B cell (primary cell): Measurements from ENCODE around the gene AXIN1. TPM values are rescaled to one million over a fixed set of nuclear protein-coding genes. Genes with fewer than 3 reads are reported as not detected.
"Not testable (repeated sequence)": the region's sequence is repeated elsewhere in the genome, so short reads cannot be mapped to it uniquely, and the experiment has no call there.

Source experiments
- ATAC-seq: fragments of 200-7000 bp; cut with Tn5 transposase; one replicate; pipeline ENCODE4 v1.10.0; 2021; ENCODE audit warnings: low read depth, mild to moderate bottlenecking, moderate number of reproducible peaks, moderate library complexity
- CTCF ChIA-PET: fragments of 350-600 bp; sonication (Branson Sonifier 250); formaldehyde crosslinking; loops from one replicate; lab custom pipeline; 2021; ENCODE audit warnings: antibody characterized with exemption, inconsistent platforms; lab: Charles Lee
- POLR2A ChIA-PET: fragments of 350-600 bp; sonication (Branson Sonifier 250); formaldehyde crosslinking; loops from one replicate; lab custom pipeline; 2021; ENCODE audit warnings: antibody characterized with exemption; lab: Charles Lee
- DNase-seq: peaks from one replicate; pipeline ENCODE4 v3.0.0; 2013
- H2AFZ ChIP-seq: 2 replicates; pipeline ENCODE4 v1.6.1; 2012; ENCODE audit warnings: mild to moderate bottlenecking, low read depth, low read length; ENCODE audit not compliant: insufficient read depth, poor library complexity, severe bottlenecking
- H3K27ac ChIP-seq, 2 donors: 1 replicate in 1 of 2; 2 replicates in 1 of 2; pipeline ENCODE4 v1.5.1; 2012 to 2013; ENCODE audit warnings: low read length in 2 of 2, mild to moderate bottlenecking in 2 of 2, moderate library complexity in 1 of 2
- H3K27me3 ChIP-seq, 4 experiments: fragments of 200-600 bp in 1 of 4; sonication (generic) in 1 of 4; replicated peaks in 1 of 4; 1 replicate in 2 of 4; 2 replicates in 2 of 4; pipeline versions ENCODE4 v1.6.1 to v1.7.0; 2013 to 2016; ENCODE audit warnings: low read length in 3 of 4, mild to moderate bottlenecking in 2 of 4, mixed read lengths in 1 of 4, moderate library complexity in 1 of 4; ENCODE audit not compliant: insufficient read depth in 4 of 4, control insufficient read depth in 3 of 4; ENCODE audit errors: control extremely low read depth in 1 of 4
- H3K36me3 ChIP-seq, 2 experiments: replicated peaks in 1 of 2; 1 replicate in 1 of 2; 2 replicates in 1 of 2; pipeline versions ENCODE4 v1.6.1 to v1.7.1; 2013; ENCODE audit warnings: low read length in 1 of 2; ENCODE audit not compliant: insufficient read depth in 2 of 2, control insufficient read depth in 1 of 2; ENCODE audit errors: control extremely low read depth in 1 of 2, extremely low read depth in 1 of 2
- H3K4me1 ChIP-seq, 2 donors: fragments of 200-600 bp in 1 of 2; sonication (generic) in 1 of 2; 1 replicate in 1 of 2; 2 replicates in 1 of 2; pipeline versions ENCODE4 v1.5.1 to v1.6.1; 2013 to 2017; ENCODE audit warnings: low read length in 2 of 2; ENCODE audit not compliant: control insufficient read depth in 2 of 2, insufficient read depth in 2 of 2
- H3K4me2 ChIP-seq: replicated peaks from 2 replicates; pipeline ENCODE3; 2012; ENCODE audit warnings: mild to moderate bottlenecking, low read depth, low read length; ENCODE audit not compliant: poor library complexity, severe bottlenecking
- H3K4me3 ChIP-seq, 5 experiments: fragments of 200-600 bp in 1 of 5; sonication (generic) in 1 of 5; 1 replicate in 3 of 5; 2 replicates in 2 of 5; pipeline versions ENCODE4 v1.5.1 to v1.7.0; 2011 to 2016; ENCODE audit warnings: low read length in 4 of 5, mild to moderate bottlenecking in 4 of 5, low read depth in 2 of 5, control low read depth in 1 of 5, moderate library complexity in 1 of 5; ENCODE audit not compliant: insufficient read depth in 1 of 5; ENCODE audit errors: control extremely low read depth in 1 of 5, extremely low read depth in 1 of 5
- H3K79me2 ChIP-seq: fragments of 200-600 bp; sonication (generic); one replicate; pipeline ENCODE4 v1.6.0; 2016; ENCODE audit warnings: low read length; ENCODE audit not compliant: control insufficient read depth, insufficient read depth
- H3K9ac ChIP-seq: fragments of 200-600 bp; sonication (generic); 2 replicates; pipeline ENCODE4 v1.6.1; 2017; ENCODE audit warnings: mild to moderate bottlenecking, low read length, moderate library complexity
- H3K9me3 ChIP-seq, 3 donors: one replicate each; pipeline versions ENCODE4 v1.6.1 to v1.7.1; 2013; ENCODE audit warnings: low read length in 2 of 3; ENCODE audit not compliant: control insufficient read depth in 2 of 3, insufficient read depth in 1 of 3; ENCODE audit errors: control extremely low read depth in 1 of 3
- H4K20me1 ChIP-seq: 2 replicates; pipeline ENCODE4 v1.6.0; 2012; ENCODE audit warnings: mild to moderate bottlenecking, low read length; ENCODE audit not compliant: insufficient read depth, control insufficient read depth, poor library complexity, severe bottlenecking
- H3K27ac Mint-ChIP-seq: one replicate; pipeline ENCODE4 v1.8.0; 2021; ENCODE audit warnings: mixed read lengths
- H3K27me3 Mint-ChIP-seq: one replicate; pipeline ENCODE4 v1.8.0; 2021; ENCODE audit warnings: mixed read lengths
- H3K4me1 Mint-ChIP-seq: one replicate; pipeline ENCODE4 v1.8.0; 2021; ENCODE audit warnings: mixed read lengths
- H3K4me3 Mint-ChIP-seq: one replicate; pipeline ENCODE4 v1.8.0; 2021; ENCODE audit warnings: mixed read lengths
- H3K9me3 Mint-ChIP-seq: one replicate; pipeline ENCODE4 v1.8.0; 2022; ENCODE audit warnings: mixed read lengths; ENCODE audit not compliant: insufficient read depth
- WGBS: methylation state at CpG from one replicate; pipeline ENCODE4 v1.1.5; 2013; ENCODE audit warnings: missing lambda C conversion rate; ENCODE audit not compliant: insufficient coverage; 5-methylcytosine and 5-hydroxymethylcytosine counted together
- intact Hi-C: fragments of 100-400 bp; cut with micrococcal nuclease; formaldehyde crosslinking; loops from one replicate; pipeline ENCODE4 v1.10.0; 2022
- polyA plus RNA-seq: library from polyadenylated mRNA; depleted of rRNA; stranded (reverse); fragments of >200 nt; gene quantifications from 2 replicates; pipeline ENCODE4 v1.2.3, GENCODE V29; 2012
- total RNA-seq, 2 donors: library from RNA; stranded (reverse); fragments of 120-200 nt in 1 of 2; gene quantifications; 1 replicate in 1 of 2; 2 replicates in 1 of 2; pipeline versions ENCODE4 v1.2.3 to v1.2.4, GENCODE V29; 2013 to 2022
- TF ChIP-seq, protein P1 (sequence below): fragments of 200-600 bp; IDR thresholded peaks from one replicate; pipeline ENCODE4 v1.8.0; 2022; ENCODE audit warnings: antibody characterized with exemption, mild to moderate bottlenecking

The AXIN1 gene
- total and polyA plus RNA-seq, 2 donors (not counting 1 experiment from before 2014, with no cell fraction given): 39.0 to 40.8 TPM

DNA sequence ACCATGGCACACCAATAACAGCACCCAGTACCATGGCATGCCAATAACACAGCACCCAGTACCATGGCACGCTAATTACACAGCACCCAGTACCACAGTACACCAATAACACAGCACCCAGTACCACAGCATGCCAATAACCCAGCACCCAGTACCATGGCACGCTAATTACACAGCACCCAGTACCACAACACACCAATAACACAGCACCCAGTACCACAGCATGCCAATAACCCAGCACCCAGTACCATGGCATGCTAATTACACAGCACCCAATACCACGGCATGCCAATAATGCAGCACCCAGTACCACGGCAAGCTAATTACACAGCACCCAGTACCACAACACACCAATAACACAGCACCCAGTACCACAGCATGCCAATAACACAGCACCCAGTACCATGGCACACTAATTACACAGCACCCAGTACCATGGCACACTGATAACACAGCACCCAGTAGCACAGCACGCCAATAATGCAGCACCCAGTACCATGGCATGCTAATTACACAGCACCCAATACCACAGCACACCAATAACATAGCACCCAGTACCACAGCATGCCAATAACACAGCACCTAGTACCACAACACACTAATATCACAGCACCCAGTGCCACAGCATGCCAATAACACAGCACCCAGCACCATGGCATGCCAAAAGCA is 18.2 kb downstream of the AXIN1 start:
- intact Hi-C loops, H3K9me3 Mint-ChIP-seq, H3K27ac ChIP-seq, H3K27me3 Mint-ChIP-seq, H3K4me3 Mint-ChIP-seq, ATAC-seq, H3K27ac Mint-ChIP-seq, H3K36me3 ChIP-seq, H2AFZ ChIP-seq, H3K9ac ChIP-seq, H3K27me3 ChIP-seq, H3K9me3 ChIP-seq, DNase-seq, H3K4me2 ChIP-seq, POLR2A ChIA-PET, H3K4me3 ChIP-seq, CTCF ChIA-PET: not testable (repeated sequence)
- H3K4me1 ChIP-seq: peaks cover 6 to 20% of the 10 kb centered on the region in 2 donors
- H3K4me1 Mint-ChIP-seq: peaks cover 47% of the 10 kb centered on the region
- peaks cover 86% of the 10 kb centered on the region for H4K20me1 ChIP-seq
- H3K79me2 ChIP-seq: peaks cover 98% of the 10 kb centered on the region
- 99% methylated on average over 4 of the region's 5 CpGs for WGBS

DNA sequence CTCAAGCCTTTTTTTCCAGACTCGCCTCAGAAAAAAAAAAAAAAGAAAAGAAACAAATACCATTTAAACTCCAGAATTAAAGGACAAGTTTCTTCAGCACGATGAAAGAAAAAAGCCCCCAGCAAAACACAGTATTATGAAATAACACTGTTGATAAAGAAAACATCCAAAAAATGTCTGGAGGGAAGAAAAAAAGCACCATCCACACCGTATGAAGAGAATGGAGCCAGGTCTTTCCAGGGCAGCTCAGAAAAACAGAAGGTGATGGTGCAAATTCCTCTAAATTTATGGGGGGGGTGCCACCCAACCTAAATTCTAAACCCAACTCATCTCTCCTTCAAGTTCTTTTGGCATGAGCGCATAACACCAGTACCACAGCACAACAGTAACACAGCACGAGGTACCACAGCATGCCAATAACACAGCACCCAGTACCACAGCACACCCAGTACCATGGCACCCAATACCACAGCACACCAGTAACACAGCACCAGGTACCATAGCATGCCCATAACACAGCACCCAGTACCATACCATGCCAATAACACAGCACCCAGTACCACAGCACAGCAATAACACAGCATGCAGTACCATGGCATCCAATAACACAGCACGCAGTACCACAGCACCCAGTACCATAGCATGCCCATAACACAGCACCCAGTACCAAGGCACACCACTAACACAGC is 19.0 kb downstream of the AXIN1 start:
- no peak overlapping the region for H3K4me3 Mint-ChIP-seq
- DNase-seq (peak; percentile 3), ATAC-seq (no peak)
- Histone ChIP-seq H3K27me3 (no peaks in the 10 kb centered on the region), H3K27ac (no peak overlapping the region), H4K20me1 (peaks cover 89% of the 10 kb centered on the region), H3K79me2 (peaks cover 98% of the 10 kb centered on the region), H3K9ac (no peak overlapping the region), H3K9me3 (no peaks in the 10 kb centered on the region), H3K4me3 (no peak overlapping the region), H3K36me3 (no peaks in the 10 kb centered on the region), H3K4me1 (peaks cover 6 to 13% of the 10 kb centered on the region in 2 donors), H3K4me2 (no peak overlapping the region), H2AFZ (no peak overlapping the region)
- POLR2A ChIA-PET: no interaction called here
- 100% methylated on average over 3 of the region's 6 CpGs for WGBS
- H3K27ac Mint-ChIP-seq: no peak overlapping the region
- no peaks in the 10 kb centered on the region for H3K27me3 Mint-ChIP-seq
- TF ChIP-seq, protein P1, sequence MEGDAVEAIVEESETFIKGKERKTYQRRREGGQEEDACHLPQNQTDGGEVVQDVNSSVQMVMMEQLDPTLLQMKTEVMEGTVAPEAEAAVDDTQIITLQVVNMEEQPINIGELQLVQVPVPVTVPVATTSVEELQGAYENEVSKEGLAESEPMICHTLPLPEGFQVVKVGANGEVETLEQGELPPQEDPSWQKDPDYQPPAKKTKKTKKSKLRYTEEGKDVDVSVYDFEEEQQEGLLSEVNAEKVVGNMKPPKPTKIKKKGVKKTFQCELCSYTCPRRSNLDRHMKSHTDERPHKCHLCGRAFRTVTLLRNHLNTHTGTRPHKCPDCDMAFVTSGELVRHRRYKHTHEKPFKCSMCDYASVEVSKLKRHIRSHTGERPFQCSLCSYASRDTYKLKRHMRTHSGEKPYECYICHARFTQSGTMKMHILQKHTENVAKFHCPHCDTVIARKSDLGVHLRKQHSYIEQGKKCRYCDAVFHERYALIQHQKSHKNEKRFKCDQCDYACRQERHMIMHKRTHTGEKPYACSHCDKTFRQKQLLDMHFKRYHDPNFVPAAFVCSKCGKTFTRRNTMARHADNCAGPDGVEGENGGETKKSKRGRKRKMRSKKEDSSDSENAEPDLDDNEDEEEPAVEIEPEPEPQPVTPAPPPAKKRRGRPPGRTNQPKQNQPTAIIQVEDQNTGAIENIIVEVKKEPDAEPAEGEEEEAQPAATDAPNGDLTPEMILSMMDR: no peak
- no peaks in the 10 kb centered on the region for H3K9me3 Mint-ChIP-seq
- CTCF ChIA-PET: no interaction called here
- intact Hi-C loops: no loop called here
- peaks cover 44% of the 10 kb centered on the region for H3K4me1 Mint-ChIP-seq

DNA sequence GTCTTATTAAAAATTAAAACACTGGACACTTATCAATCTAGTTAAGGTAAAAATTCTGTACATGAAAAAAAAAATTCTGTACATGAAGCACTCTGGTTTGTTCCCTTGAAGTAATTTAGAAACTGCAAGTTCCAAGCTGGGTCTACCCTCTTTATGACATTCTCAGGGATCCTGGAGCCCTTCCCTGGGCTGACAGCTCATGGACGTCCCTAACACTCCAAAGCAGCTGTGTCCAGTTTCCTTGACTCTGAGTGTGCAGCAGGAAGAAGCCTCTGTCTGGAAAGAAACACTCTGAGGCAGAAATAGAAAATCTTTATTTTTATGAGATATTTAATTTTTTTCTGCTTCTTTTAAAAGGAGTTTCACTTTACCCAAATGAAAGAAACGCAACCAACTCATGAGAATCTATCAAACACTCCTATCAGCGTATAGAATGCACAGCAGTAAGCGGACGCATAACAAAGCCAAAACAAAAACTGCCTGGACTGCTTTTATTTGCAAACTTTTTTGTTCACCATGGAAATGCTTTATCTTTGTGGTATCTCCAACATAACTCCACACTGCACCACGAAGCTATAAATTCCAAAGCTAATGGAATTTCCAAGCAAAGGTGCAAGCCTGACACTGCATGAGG is 21.2 kb downstream of the AXIN1 start:
- Histone ChIP-seq H3K79me2 (peaks cover 91% of the 10 kb centered on the region), H4K20me1 (peaks cover 84% of the 10 kb centered on the region), H3K4me1 (peaks cover 6 to 13% of the 10 kb centered on the region in 2 donors)
- H3K36me3 ChIP-seq, H3K4me2 ChIP-seq, ATAC-seq, POLR2A ChIA-PET, H3K27me3 ChIP-seq, H3K9me3 ChIP-seq, CTCF ChIA-PET, intact Hi-C loops, H3K4me3 ChIP-seq, H3K27me3 Mint-ChIP-seq, H3K27ac ChIP-seq, H3K27ac Mint-ChIP-seq, H3K9me3 Mint-ChIP-seq, H3K9ac ChIP-seq, H2AFZ ChIP-seq, H3K4me3 Mint-ChIP-seq, DNase-seq: not testable (repeated sequence)
- peaks cover 42% of the 10 kb centered on the region for H3K4me1 Mint-ChIP-seq
- WGBS: 100% methylated on average over 1 of the region's 6 CpGs
